Amniotic stem cell (primary cell): ENCODE results near the gene KCNE1.
"Not testable (repeated sequence)": the region's sequence is repeated elsewhere in the genome, so short reads cannot be mapped to it uniquely, and the experiment has no call there.

ENCODE experiments used
- DNase-seq: peaks from one replicate; lab custom pipeline; 2025; lab: John Stamatoyannopoulos, UW

Gene KCNE1

DNA sequence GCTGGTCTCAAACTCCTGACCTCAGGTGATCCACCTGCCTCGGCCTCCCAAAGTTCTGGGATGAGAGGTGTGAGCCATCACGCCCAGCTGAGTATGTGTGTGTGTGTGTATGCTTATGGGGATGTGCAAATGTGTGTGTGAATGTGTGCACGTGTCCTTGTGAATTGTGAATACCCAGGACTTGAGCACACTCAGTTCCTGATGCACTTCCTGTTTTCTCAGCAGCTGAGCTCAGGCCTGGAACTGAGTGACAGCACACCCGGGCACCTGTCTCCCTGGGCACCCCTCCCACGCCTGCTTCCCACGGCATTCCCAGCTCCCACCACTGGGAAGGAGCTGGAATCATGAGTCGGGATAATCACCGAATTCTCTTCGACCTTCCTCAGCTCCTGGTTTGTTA lies 104.7 kb downstream of the KCNE1 start:
- DNase-seq = not testable (repeated sequence)

DNA sequence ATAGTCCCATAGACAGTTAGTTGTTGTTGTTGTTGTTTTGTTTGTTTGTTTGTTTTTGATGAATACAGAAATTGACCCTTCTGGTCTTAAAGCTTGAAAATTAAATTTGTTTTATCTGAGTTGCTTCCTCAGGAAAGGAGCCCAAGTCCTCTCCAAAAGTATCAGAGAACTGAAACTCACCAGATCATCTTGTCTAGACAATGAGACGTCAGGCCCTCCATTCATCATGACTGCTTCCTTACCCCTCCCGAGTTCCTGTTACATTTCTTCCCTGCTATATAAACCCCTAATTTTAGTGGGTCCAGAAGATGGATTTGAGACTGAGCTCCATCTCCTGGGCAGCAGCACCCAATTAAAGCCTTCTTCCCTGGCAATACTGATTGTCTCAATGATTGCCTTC lies 105.3 kb downstream of the KCNE1 start:
- not testable (repeated sequence) for DNase-seq

- not testable (repeated sequence) for DNase-seq
Measured at GRCh38 chr21:34406102-34406501, 105.9 kb downstream of the KCNE1 start.

GRCh38 chr21:34405686-34406085 lies 106.3 kb downstream of the KCNE1 start:
- DNase-seq = not testable (repeated sequence)

GRCh38 chr21:34404742-34405141 lies 107.3 kb downstream of the KCNE1 start:
- DNase-seq = not testable (repeated sequence)

GRCh38 chr21:34400522-34400921 lies 111.5 kb downstream of the KCNE1 start:
- DNase-seq = not testable (repeated sequence)
